ENCODE results near the gene TRPC1. TPM values are rescaled to one million over a fixed set of nuclear protein-coding genes. Genes with fewer than 3 reads are reported as not detected.

Gene TRPC1
- total RNA-seq, 2 experiments from 2014 or later: 3.1 to 4.2 TPM

- no peak for DNase-seq
- H3K4me3 Mint-ChIP-seq: no peak overlapping the region
- H3K27ac Mint-ChIP-seq: no peak overlapping the region
- H3K9me3 Mint-ChIP-seq: no peaks in the 10 kb centered on the region
- H3K27ac ChIP-seq (ENCODE audit: low read depth in 1 of 2, low read length in 2 of 2): no peak overlapping the region
- no peaks in the 10 kb centered on the region for H3K27me3 Mint-ChIP-seq
- no peak for ATAC-seq (ENCODE audit: poor library complexity)
- no peaks in the 10 kb centered on the region for H3K9me3 ChIP-seq (ENCODE audit: control insufficient read depth in 1 of 2, insufficient read depth in 1 of 2, low read length in 2 of 2)
- TF ChIP-seq, protein P1, sequence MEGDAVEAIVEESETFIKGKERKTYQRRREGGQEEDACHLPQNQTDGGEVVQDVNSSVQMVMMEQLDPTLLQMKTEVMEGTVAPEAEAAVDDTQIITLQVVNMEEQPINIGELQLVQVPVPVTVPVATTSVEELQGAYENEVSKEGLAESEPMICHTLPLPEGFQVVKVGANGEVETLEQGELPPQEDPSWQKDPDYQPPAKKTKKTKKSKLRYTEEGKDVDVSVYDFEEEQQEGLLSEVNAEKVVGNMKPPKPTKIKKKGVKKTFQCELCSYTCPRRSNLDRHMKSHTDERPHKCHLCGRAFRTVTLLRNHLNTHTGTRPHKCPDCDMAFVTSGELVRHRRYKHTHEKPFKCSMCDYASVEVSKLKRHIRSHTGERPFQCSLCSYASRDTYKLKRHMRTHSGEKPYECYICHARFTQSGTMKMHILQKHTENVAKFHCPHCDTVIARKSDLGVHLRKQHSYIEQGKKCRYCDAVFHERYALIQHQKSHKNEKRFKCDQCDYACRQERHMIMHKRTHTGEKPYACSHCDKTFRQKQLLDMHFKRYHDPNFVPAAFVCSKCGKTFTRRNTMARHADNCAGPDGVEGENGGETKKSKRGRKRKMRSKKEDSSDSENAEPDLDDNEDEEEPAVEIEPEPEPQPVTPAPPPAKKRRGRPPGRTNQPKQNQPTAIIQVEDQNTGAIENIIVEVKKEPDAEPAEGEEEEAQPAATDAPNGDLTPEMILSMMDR (IDR thresholded peaks at IDR 0.05): no peak
- intact Hi-C loops (cut with DNase I, micrococcal nuclease): no loop called here
- H3K27me3 ChIP-seq (ENCODE audit: control insufficient read depth in 1 of 2, insufficient read depth in 2 of 2, low read length in 2 of 2): no peaks in the 10 kb centered on the region
- no peaks in the 10 kb centered on the region for H3K36me3 ChIP-seq (ENCODE audit: insufficient read depth, low read length)
- no peaks in the 10 kb centered on the region for H3K36me3 Mint-ChIP-seq (ENCODE audit: low read depth)
- ChIA-PET CTCF (no interaction called here), POLR2A (no interaction called here)
- H3K4me1 Mint-ChIP-seq (ENCODE audit: low read depth): no peaks in the 10 kb centered on the region
- no peak overlapping the region for H3K4me3 ChIP-seq (ENCODE audit: low read length)
- no peaks in the 10 kb centered on the region for H3K4me1 ChIP-seq (ENCODE audit: insufficient read depth, low read length)
These were observed 77.9 kb downstream of the TRPC1 start for GRCh38 chr3:142801746-142802145.

GRCh38 chr3:142802891-142803290 lies 79.1 kb downstream of the TRPC1 start:
- intact Hi-C loops (cut with DNase I, micrococcal nuclease): no loop called here
- H3K4me1 ChIP-seq (ENCODE audit: insufficient read depth, low read length): no peaks in the 10 kb centered on the region
- H3K27ac Mint-ChIP-seq: no peak overlapping the region

GRCh38 chr3:142808103-142808917 lies 84.5 kb downstream of the TRPC1 start:
- Histone ChIP-seq H3K4me3 (ENCODE audit: low read length) (no peak overlapping the region), H3K27ac (ENCODE audit: low read depth in 1 of 2, low read length in 2 of 2) (no peak overlapping the region), H3K36me3 (ENCODE audit: insufficient read depth, low read length) (no peaks in the 10 kb centered on the region), H3K4me1 (ENCODE audit: insufficient read depth, low read length) (no peaks in the 10 kb centered on the region), H3K9me3 (ENCODE audit: control insufficient read depth in 1 of 2, insufficient read depth in 1 of 2, low read length in 2 of 2) (no peaks in the 10 kb centered on the region), H3K27me3 (ENCODE audit: control insufficient read depth in 1 of 2, insufficient read depth in 2 of 2, low read length in 2 of 2) (no peaks in the 10 kb centered on the region)
- Mint-ChIP-seq H3K27me3 (peaks cover 9% of the 10 kb centered on the region), H3K9me3 (no peaks in the 10 kb centered on the region), H3K4me3 (no peak overlapping the region), H3K27ac (no peak overlapping the region), H3K36me3 (ENCODE audit: low read depth) (no peaks in the 10 kb centered on the region), H3K4me1 (ENCODE audit: low read depth) (no peaks in the 10 kb centered on the region)
- ChIA-PET CTCF (no interaction called here), POLR2A (no interaction called here)
- intact Hi-C loops (cut with DNase I, micrococcal nuclease): no loop called here
- DNase-seq: no peak
- TF ChIP-seq, protein P1 (IDR thresholded peaks at IDR 0.05): no peak
- ATAC-seq (ENCODE audit: poor library complexity): no peak

More at GRCh38 chr3:142802891-142803290, 79.1 kb downstream of the TRPC1 start:
- no peaks in the 10 kb centered on the region for H3K4me1 Mint-ChIP-seq (ENCODE audit: low read depth)
- ATAC-seq (ENCODE audit: poor library complexity): no peak
- TF ChIP-seq, protein P1 (IDR thresholded peaks at IDR 0.05): no peak
- Histone ChIP-seq H3K27me3 (ENCODE audit: control insufficient read depth in 1 of 2, insufficient read depth in 2 of 2, low read length in 2 of 2) (no peaks in the 10 kb centered on the region), H3K36me3 (ENCODE audit: insufficient read depth, low read length) (no peaks in the 10 kb centered on the region), H3K4me3 (ENCODE audit: low read length) (no peak overlapping the region), H3K27ac (ENCODE audit: low read depth in 1 of 2, low read length in 2 of 2) (no peak overlapping the region), H3K9me3 (ENCODE audit: control insufficient read depth in 1 of 2, insufficient read depth in 1 of 2, low read length in 2 of 2) (no peaks in the 10 kb centered on the region)
- H3K36me3 Mint-ChIP-seq (ENCODE audit: low read depth): no peaks in the 10 kb centered on the region
- no peaks in the 10 kb centered on the region for H3K27me3 Mint-ChIP-seq
- no peaks in the 10 kb centered on the region for H3K9me3 Mint-ChIP-seq
- no peak for DNase-seq
- POLR2A ChIA-PET: no interaction called here
- no peak overlapping the region for H3K4me3 Mint-ChIP-seq
- CTCF ChIA-PET: no interaction called here

All from CD4-positive, alpha-beta T cell (primary cell).